ENCODE measurements around the gene MIA3.

DNA sequence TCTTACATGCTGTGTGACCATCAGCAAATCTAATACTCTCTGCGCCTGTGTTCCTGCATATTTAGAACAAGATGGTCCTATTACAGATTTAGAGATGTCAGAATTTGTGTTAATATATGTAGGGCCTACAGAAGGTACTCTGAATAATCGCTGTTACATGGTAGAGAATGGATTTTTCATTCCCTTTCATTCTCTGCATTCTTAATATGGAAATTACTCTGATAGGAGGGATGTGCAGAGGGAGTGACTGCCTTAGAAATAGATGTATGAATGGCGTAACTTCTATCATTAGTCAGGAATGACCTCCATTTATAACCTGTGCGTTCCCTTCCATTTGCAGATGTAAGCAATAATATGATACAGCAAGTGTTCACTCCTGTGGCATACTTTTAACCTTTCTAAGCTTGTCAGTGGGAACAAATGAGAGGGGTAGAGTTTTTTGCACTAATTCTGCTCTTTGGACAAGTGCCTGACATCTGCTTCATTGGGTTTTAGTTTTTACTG is 45.6 kb downstream of the MIA3 start:
- TF ChIP-seq, protein P1, sequence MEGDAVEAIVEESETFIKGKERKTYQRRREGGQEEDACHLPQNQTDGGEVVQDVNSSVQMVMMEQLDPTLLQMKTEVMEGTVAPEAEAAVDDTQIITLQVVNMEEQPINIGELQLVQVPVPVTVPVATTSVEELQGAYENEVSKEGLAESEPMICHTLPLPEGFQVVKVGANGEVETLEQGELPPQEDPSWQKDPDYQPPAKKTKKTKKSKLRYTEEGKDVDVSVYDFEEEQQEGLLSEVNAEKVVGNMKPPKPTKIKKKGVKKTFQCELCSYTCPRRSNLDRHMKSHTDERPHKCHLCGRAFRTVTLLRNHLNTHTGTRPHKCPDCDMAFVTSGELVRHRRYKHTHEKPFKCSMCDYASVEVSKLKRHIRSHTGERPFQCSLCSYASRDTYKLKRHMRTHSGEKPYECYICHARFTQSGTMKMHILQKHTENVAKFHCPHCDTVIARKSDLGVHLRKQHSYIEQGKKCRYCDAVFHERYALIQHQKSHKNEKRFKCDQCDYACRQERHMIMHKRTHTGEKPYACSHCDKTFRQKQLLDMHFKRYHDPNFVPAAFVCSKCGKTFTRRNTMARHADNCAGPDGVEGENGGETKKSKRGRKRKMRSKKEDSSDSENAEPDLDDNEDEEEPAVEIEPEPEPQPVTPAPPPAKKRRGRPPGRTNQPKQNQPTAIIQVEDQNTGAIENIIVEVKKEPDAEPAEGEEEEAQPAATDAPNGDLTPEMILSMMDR (IDR thresholded peaks at IDR 0.05; ENCODE audit: low read length): no peak
- TF ChIP-seq EZH2 (optimal IDR thresholded peaks at IDR 0.05; ENCODE audit: low read depth, low read length): no peak
- no peak for TF ChIP-seq EZH2phosphoT487 (IDR thresholded peaks at IDR 0.05; ENCODE audit: low read length)

Data from MM.1S (cell line).